Activated CD4-positive, alpha-beta memory T cell treated with anti-CD3 and anti-CD28 coated beads, Interleukin-2, amount 10 ng/mL, durations not matched to agents 7 days and 5 days (primary cell): ENCODE measurements around the gene CCNQ. TPM values are rescaled to one million over a fixed set of nuclear protein-coding genes. Genes with fewer than 3 reads are reported as not detected.

Source experiments
- CTCF ChIA-PET: fragments of 350-600 bp; sonication (Branson Sonifier 250); formaldehyde crosslinking; loops from one replicate; lab custom pipeline; 2021; ENCODE audit warnings: antibody characterized with exemption, inconsistent platforms; lab: Charles Lee
- POLR2A ChIA-PET: fragments of 350-600 bp; sonication (Branson Sonifier 250); formaldehyde crosslinking; loops from one replicate; lab custom pipeline; 2021; ENCODE audit warnings: antibody characterized with exemption; lab: Charles Lee
- DNase-seq: peaks from one replicate; pipeline ENCODE4 v3.0.0-alpha.2; 2020
- H3K27ac Mint-ChIP-seq: one replicate; pipeline ENCODE4 v1.8.0; 2021; ENCODE audit warnings: mild to moderate bottlenecking, mixed read lengths
- H3K27me3 Mint-ChIP-seq: one replicate; pipeline ENCODE4 v1.8.0; 2021; ENCODE audit warnings: mixed read lengths
- H3K36me3 Mint-ChIP-seq: one replicate; pipeline ENCODE4 v1.8.0; 2021; ENCODE audit warnings: low read depth, mixed read lengths
- H3K4me1 Mint-ChIP-seq: one replicate; pipeline ENCODE4 v1.8.0; 2021; ENCODE audit warnings: mixed read lengths
- H3K4me3 Mint-ChIP-seq: one replicate; pipeline ENCODE4 v1.8.0; 2021; ENCODE audit warnings: mild to moderate bottlenecking, mixed read lengths
- H3K9me3 Mint-ChIP-seq: one replicate; pipeline ENCODE4 v1.8.0; 2021; ENCODE audit warnings: mixed read lengths
- total RNA-seq, 2 experiments: library from RNA; stranded (reverse); gene quantifications; one replicate each; pipeline ENCODE4 v1.2.3, GENCODE V29; 2021

CCNQ gene
- total RNA-seq, 2 experiments from 2014 or later = 21.1 to 21.8 TPM

DNA sequence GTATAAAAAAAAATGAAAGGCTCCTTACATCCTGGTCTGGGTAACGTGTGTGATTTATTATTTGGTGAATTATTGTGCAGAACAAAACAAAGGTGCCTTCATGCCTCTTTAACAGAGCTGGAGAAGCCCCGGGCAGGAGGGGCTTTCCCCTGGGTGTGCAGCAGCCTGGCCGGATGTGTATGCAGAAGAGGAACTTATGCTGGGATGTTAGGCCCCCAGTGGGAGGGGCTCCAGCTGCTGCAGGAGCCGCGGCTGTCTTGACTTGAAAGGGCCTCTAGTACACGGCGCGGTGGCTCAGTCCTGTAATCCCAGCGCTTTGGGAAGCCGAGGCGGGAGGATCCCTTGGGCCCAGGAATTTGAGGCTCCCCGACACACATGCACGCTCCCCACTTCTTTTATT, 16.0 kb downstream of the CCNQ start:
- no peak overlapping the region for H3K27ac Mint-ChIP-seq
- H3K4me1 Mint-ChIP-seq = peaks cover 17% of the 10 kb centered on the region
- ChIA-PET CTCF (no interaction called here), POLR2A (interaction anchor here (0.8 kb wide), 1 partner anchor 15 kb away, joined by 3 read pairs; no protein-coding TSS in a partner anchor)
- H3K27me3 Mint-ChIP-seq = no peaks in the 10 kb centered on the region
- H3K4me3 Mint-ChIP-seq = no peak overlapping the region
- peaks cover 9% of the 10 kb centered on the region for H3K36me3 Mint-ChIP-seq
- peak; percentile 60 for DNase-seq
- H3K9me3 Mint-ChIP-seq = no peaks in the 10 kb centered on the region

DNA sequence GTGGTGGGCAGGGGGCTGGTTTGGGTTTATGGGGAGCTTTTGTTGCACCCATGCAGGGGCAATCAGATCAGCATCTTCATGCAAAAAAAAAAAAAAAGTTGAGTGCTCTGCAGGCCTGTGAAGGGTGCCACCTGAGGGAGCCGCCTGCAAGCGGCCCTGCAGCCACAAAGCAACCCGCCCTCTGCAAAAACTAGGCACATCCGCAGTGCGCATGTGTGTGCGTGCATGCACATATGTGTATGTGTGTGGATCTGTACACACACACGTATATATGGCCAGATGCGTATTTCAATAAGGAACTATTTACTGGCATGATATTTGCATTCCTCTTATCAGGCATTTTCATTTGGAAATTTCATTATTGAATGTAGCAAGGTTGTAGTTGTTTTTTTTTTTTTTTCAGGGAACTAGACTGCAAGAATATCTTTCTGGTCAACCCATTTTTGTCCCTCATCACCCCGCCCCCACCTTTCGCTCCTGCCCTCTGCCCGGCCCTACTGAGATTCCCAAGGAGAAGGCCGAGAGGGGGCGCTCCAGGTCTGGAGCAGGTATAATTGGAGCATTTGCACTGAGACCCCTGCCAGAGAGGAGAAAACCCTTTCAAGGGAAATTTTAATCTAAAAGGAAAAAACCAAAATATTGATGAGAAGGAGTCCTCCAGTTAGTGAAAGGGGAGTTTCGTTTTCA, 18.1 kb downstream of the CCNQ start:
- H3K27ac Mint-ChIP-seq = no peak overlapping the region
- peaks cover 17% of the 10 kb centered on the region for H3K4me1 Mint-ChIP-seq
- peaks cover 3% of the 10 kb centered on the region for H3K36me3 Mint-ChIP-seq
- DNase-seq = no peak
- no peak overlapping the region for H3K4me3 Mint-ChIP-seq
- POLR2A ChIA-PET = interaction anchor here (0.6 kb wide), 1 partner anchor 88 kb away, joined by 3 read pairs; no protein-coding TSS in a partner anchor
- CTCF ChIA-PET = no interaction called here
- H3K9me3 Mint-ChIP-seq = no peaks in the 10 kb centered on the region
- H3K27me3 Mint-ChIP-seq = no peaks in the 10 kb centered on the region

DNA sequence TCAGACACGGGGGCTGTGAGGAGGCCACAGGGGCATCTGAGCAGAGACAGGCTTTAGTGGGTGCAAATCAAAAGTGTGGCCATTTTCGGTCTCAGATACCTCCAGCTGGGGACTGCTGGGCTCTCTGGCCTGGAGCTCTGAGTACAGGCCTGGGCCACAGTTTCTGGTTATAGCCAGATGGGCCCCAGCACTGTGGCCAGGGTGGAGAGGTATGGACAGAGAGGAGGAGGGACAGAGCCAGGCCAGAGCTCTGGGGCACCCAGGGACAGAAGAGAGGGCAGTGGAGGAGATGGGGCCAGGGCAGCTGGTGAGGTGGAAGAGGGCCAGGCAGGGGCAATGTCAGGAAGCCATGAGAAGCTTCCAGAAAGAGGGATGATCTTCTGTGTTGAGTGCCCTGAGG, 20.1 kb downstream of the CCNQ start:
- no peaks in the 10 kb centered on the region for H3K27me3 Mint-ChIP-seq
- no peak overlapping the region for H3K4me3 Mint-ChIP-seq

DNA sequence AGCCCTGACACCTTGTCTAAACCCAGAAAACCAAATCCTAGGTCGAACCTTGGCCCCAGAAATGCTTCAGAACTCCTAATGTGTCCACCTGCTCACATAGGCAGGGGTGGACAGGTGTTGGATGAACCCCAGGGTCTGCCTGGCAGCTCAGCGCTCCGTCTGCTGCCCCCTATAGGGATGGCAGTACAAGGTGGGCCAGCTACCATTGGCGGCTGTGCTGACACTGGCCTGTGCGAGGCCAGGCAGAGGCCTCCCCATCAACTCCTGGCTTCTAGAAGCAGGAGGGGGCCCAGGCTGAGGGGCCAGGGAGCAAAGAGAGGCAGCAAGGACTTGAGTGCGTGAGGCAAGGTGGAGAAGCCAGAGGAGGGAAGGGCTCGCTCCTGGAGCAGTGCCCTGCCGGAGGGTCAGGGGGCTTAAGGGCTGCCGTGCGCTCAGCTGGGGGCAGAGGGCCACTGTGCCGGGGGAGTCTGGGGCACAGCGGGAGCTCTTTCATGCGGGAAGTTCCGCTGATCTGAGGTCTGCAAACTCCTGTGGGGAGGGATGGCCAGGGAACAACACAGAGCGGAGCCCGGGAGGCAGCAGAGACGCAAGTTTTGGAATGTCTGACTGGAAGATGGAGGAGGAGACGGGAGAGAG, 20.6 kb downstream of the CCNQ start:
- H3K4me1 Mint-ChIP-seq = peaks cover 10% of the 10 kb centered on the region
- no peaks in the 10 kb centered on the region for H3K36me3 Mint-ChIP-seq
- ChIA-PET POLR2A (no interaction called here), CTCF (no interaction called here)
- H3K4me3 Mint-ChIP-seq = no peak overlapping the region
- no peaks in the 10 kb centered on the region for H3K27me3 Mint-ChIP-seq
- DNase-seq = no peak
- no peaks in the 10 kb centered on the region for H3K9me3 Mint-ChIP-seq
- H3K27ac Mint-ChIP-seq = no peak overlapping the region

More for the DNA sequence above, 20.1 kb downstream of the CCNQ start:
- DNase-seq = no peak
- CTCF ChIA-PET = no interaction called here
- Mint-ChIP-seq H3K9me3 (no peaks in the 10 kb centered on the region), H3K4me1 (peaks cover 16% of the 10 kb centered on the region), H3K27ac (no peak overlapping the region), H3K36me3 (peaks cover 2% of the 10 kb centered on the region)
- POLR2A ChIA-PET = no interaction called here

DNA sequence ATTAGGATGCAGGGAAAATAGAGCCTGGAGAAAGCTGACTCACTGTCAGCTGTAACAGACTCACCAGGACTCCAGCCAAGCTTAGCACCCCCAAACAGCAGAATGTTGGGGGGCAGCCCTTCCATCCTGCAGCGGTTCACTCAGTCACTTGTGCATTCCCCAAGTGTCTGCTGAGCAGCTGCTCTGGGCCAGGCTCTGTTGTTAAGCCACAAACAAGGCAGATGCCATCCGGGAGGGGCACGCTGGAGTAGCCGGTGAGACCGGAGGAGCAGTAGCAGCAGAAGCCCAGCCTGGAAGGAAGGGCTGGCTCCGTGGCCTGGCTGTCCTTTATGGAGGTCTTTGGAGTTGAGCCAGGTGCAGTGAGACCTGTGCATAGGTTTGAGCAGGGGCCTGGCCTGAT, 22.0 kb downstream of the CCNQ start:
- ChIA-PET CTCF (no interaction called here), POLR2A (no interaction called here)
- no peaks in the 10 kb centered on the region for H3K36me3 Mint-ChIP-seq
- no peak for DNase-seq
- no peak overlapping the region for H3K4me3 Mint-ChIP-seq
- H3K27ac Mint-ChIP-seq = no peak overlapping the region
- H3K4me1 Mint-ChIP-seq = no peaks in the 10 kb centered on the region
- no peaks in the 10 kb centered on the region for H3K9me3 Mint-ChIP-seq
- no peaks in the 10 kb centered on the region for H3K27me3 Mint-ChIP-seq

DNA sequence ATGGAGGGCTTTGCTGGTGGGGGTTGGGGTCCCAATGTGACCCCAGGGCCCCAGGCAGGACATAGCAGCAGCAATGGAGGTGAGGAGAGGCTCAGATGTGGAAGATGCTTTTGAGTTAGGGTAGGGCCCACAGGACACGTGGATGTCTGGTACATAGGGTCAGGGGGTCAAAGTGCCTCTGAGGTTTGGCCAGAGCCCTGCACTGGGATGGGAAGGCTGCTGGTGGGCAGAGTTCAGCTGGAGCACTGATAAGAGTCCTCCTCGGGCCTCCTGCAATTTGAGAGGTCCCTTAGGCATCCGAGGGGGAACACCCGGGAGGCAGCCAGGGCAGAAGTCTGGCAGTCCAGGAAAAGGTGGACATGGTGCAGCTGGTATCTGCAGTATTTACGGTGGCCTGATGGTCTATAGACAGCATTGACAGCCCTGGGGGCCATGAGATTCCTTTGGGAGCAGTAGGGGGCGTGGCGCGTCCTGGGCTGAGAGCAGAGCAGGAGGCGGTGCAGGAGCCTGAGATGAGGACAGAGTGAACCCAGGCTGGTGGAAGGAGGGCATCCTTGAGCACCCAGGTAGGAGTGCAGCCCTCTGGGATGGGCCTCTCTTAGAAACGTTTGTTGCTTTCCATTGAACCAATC, 22.6 kb downstream of the CCNQ start:
- Mint-ChIP-seq H3K9me3 (no peaks in the 10 kb centered on the region), H3K27ac (no peak overlapping the region), H3K4me1 (no peaks in the 10 kb centered on the region), H3K4me3 (no peak overlapping the region), H3K36me3 (no peaks in the 10 kb centered on the region), H3K27me3 (no peaks in the 10 kb centered on the region)
- ChIA-PET CTCF (no interaction called here), POLR2A (no interaction called here)
- no peak for DNase-seq

DNA sequence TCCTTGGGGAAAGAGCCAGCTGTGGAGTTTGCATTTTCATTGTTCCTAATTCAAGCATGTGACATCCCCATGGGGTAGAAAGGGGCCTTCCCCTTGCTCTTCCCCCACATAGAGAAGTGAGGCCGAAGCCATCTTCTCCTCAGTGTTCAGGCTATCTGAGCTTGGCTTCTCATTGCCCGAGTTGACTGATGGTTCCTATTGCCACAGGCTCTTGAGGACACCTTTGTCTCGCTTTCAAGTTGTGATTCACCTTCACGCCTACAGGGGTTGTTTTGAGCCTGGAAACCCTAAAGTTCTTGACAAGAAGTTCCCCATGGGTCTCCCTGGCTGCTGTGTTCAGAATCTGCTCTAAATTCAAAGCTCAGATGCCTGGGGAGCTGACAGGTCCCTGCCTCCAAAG, 25.0 kb downstream of the CCNQ start:
- no peaks in the 10 kb centered on the region for H3K27me3 Mint-ChIP-seq
- CTCF ChIA-PET = interaction anchor here (0.5 kb wide), 1 partner anchor 90 kb away, joined by 4 read pairs; no protein-coding TSS in a partner anchor
- no peak overlapping the region for H3K27ac Mint-ChIP-seq
- POLR2A ChIA-PET = no interaction called here
- H3K36me3 Mint-ChIP-seq = no peaks in the 10 kb centered on the region
- H3K9me3 Mint-ChIP-seq = no peaks in the 10 kb centered on the region
- DNase-seq = no peak
- peaks cover 2% of the 10 kb centered on the region for H3K4me1 Mint-ChIP-seq
- H3K4me3 Mint-ChIP-seq = no peak overlapping the region

DNA sequence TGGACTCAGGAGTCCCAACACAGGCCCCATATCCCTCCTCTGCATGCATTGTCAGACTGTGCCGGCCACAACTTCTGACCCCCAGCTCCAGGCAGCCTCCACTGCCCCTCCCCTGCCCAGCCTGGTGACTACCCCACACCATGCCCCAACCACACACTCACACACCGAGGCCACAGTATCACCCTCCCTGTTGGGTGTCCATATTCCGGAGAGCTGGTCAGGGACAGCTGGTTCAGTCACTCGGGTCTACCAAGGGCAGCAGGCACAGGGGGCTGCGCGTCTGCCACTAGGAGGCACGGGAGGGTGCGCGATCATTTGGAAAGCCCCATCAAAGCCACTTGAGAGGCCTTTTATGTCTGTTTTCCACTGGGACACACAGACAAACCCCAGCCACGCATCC, 26.3 kb downstream of the CCNQ start:
- H3K4me3 Mint-ChIP-seq = no peak overlapping the region
- no peak overlapping the region for H3K27ac Mint-ChIP-seq
- H3K36me3 Mint-ChIP-seq = no peaks in the 10 kb centered on the region
- H3K9me3 Mint-ChIP-seq = no peaks in the 10 kb centered on the region
- peaks cover 2% of the 10 kb centered on the region for H3K4me1 Mint-ChIP-seq
- POLR2A ChIA-PET = no interaction called here
- H3K27me3 Mint-ChIP-seq = no peaks in the 10 kb centered on the region
- DNase-seq = no peak
- CTCF ChIA-PET = no interaction called here

DNA sequence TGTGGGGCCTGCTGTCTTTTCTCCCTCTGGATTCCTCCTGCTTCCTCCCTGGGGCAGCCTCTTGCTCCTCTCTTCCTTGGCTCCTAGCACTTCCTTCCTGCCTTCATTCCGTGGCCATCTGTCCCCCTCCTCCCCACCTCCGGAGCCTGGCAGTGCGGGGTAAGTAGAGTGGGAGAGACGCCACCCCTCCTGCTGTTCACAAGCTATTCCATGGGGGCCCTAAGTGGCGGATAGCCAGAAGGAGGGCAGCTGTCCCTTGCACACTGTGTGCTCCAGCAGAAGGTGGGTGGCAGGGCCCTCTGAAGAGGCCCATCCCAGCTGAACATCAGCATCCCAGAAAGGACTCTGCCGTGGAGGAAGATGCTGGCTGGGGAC, 27.4 kb downstream of the CCNQ start:
- no peak for DNase-seq
- H3K36me3 Mint-ChIP-seq = no peaks in the 10 kb centered on the region
- POLR2A ChIA-PET = no interaction called here
- H3K9me3 Mint-ChIP-seq = no peaks in the 10 kb centered on the region
- no peaks in the 10 kb centered on the region for H3K27me3 Mint-ChIP-seq
- CTCF ChIA-PET = no interaction called here
- no peak overlapping the region for H3K4me3 Mint-ChIP-seq
- peaks cover 2% of the 10 kb centered on the region for H3K4me1 Mint-ChIP-seq
- H3K27ac Mint-ChIP-seq = no peak overlapping the region

DNA sequence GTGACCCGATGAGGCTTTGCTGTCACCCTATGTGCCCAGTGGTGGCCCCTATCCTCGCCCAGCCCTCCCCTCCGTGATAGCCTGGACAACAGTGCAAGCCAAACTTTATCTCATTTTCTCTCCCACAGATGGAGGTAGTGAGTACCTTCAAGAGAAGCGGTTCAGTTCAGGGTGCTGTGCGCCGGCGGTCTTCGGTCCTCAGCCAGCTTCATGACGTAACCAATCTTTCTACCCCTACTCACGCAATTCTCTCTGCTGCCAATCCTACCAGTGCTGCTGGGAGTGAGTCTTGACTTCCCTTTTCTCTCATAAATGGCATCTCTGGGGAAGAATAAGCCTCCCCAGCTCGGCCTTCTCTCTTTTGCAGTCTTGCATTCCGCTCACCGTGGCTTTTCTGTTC, 29.5 kb downstream of the CCNQ start:
- no peaks in the 10 kb centered on the region for H3K36me3 Mint-ChIP-seq
- H3K27ac Mint-ChIP-seq = no peak overlapping the region
- no peak overlapping the region for H3K4me3 Mint-ChIP-seq
- DNase-seq = no peak
- peaks cover 2% of the 10 kb centered on the region for H3K4me1 Mint-ChIP-seq
- no peaks in the 10 kb centered on the region for H3K27me3 Mint-ChIP-seq
- no peaks in the 10 kb centered on the region for H3K9me3 Mint-ChIP-seq
- CTCF ChIA-PET = no interaction called here
- POLR2A ChIA-PET = no interaction called here

DNA sequence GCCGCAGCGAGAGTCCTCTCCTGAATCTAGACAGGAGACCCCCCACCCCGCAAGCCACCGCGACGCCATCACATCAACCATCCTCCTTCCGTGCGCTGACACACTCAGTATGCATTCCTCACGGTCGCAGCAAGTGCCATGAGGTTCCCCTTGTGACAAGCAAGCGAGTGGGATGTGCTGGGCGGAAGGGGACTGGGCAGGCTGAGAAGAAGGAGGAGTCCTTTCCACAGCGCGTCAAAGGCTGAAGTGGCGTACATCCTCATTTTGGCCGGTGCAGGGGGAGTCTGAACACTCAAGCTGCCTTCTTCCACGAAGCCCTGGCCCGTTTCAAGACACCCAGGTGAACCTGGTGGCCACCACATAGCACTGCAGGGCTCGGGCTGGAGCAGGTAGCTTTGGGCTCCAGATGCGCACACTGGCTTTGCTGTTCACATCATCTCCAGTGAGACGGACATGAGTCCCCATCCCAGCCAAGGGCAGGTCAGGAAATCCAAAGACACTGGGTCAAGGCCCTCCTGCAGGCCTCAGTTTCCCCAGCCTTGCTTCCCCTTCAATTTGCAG, 30.4 kb downstream of the CCNQ start:
- Mint-ChIP-seq H3K27ac (no peak overlapping the region), H3K27me3 (no peaks in the 10 kb centered on the region), H3K4me1 (peaks cover 2% of the 10 kb centered on the region), H3K9me3 (no peaks in the 10 kb centered on the region), H3K36me3 (no peaks in the 10 kb centered on the region), H3K4me3 (no peak overlapping the region)
- POLR2A ChIA-PET = no interaction called here
- DNase-seq = no peak
- CTCF ChIA-PET = no interaction called here

DNA sequence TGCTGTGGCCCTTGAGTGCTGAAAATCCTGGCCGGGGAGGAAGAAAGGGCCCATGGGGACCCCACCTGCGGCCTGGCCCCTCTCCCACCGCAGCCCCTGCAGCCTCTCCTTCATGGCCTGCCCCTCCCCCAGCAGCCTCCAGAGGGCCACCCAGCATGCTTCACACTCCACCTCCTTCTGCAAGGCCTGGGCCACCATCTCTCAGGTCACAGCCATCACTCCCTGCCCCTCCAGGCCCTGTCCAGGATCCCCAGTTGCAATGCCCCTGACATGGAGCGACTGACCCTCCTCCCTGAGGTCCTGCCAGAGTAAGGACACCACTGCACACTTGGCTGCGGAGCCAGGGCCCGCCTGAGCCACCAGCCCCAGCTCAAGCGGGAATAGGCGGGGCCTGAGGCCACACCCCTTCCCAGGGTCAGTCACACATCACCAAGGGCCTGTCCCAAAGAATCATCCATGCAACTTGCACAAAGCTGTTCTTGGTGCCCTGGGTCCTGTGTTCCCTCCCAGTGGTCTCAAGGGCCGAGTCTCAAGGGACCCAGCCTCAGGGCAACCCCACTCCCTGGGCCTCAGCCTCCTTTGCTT, 32.9 kb downstream of the CCNQ start:
- POLR2A ChIA-PET = no interaction called here
- H3K4me3 Mint-ChIP-seq = no peak overlapping the region
- H3K27me3 Mint-ChIP-seq = no peaks in the 10 kb centered on the region
- no peak overlapping the region for H3K27ac Mint-ChIP-seq
- no peaks in the 10 kb centered on the region for H3K36me3 Mint-ChIP-seq
- no peaks in the 10 kb centered on the region for H3K4me1 Mint-ChIP-seq
- CTCF ChIA-PET = no interaction called here
- no peaks in the 10 kb centered on the region for H3K9me3 Mint-ChIP-seq
- no peak for DNase-seq

DNA sequence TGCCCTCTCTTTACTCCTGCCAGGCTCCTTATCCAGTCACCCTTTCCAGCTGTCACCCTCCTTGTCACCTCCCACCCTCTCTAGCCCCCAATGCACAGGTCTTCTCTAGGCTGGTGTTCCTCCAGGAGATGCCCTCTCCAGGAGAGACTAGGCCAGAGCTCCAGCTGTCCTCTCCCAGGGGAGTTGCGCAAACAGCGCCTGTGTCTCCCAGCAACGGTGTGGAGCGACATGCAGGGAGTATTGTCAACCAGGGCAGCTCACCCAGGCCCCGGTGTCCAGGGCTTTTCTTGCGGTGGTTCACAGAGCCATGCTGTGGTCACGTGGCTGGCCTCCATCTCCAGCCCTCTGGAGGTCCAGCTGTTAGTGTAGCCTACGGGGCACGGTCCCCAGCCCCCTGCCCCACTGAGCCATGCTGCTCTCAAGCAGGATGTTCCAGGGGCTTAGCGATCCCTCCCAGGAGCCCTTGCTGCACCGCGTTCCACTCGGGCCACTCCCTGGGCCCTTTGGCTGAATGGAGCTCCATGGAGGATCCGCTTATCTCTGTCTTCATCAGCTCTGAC, 34.8 kb downstream of the CCNQ start:
- Mint-ChIP-seq H3K36me3 (no peaks in the 10 kb centered on the region), H3K4me1 (no peaks in the 10 kb centered on the region), H3K27me3 (no peaks in the 10 kb centered on the region), H3K4me3 (no peak overlapping the region), H3K9me3 (no peaks in the 10 kb centered on the region), H3K27ac (no peak overlapping the region)
- CTCF ChIA-PET = no interaction called here
- DNase-seq = no peak
- POLR2A ChIA-PET = no interaction called here
